ENCODE data around the gene RSPO3. TPM values are rescaled to one million over a fixed set of nuclear protein-coding genes. Genes with fewer than 3 reads are reported as not detected.
A peak's percentile ranks its signal among the peaks of the same experiment; 100 is the strongest.
"Not testable (repeated sequence)": the region's sequence is repeated elsewhere in the genome, so short reads cannot be mapped to it uniquely, and the experiment has no call there.

Gene RSPO3
- total and polyA plus RNA-seq, 4 donors, result 2.5 to 4.0 (median 3.6) TPM

GRCh38 chr6:127083963-127084310, 34.5 kb upstream of the RSPO3 start:
- Histone ChIP-seq H3K4me3 (ENCODE audit: low read depth, low read length) (no peak overlapping the region), H3K27me3 (ENCODE audit: control insufficient read depth, insufficient read depth, low read length) (no peaks in the 10 kb centered on the region), H3K4me1 (ENCODE audit: control insufficient read depth, insufficient read depth, low read length) (no peaks in the 10 kb centered on the region), H3K9me3 (ENCODE audit: control insufficient read depth, insufficient read depth, low read length) (no peaks in the 10 kb centered on the region), H3K27ac (ENCODE audit: low read depth, low read length) (no peak overlapping the region), H3K36me3 (ENCODE audit: control insufficient read depth, insufficient read depth, low read length) (no peaks in the 10 kb centered on the region)
- peak in 1 of 6 donors; percentile 71 for DNase-seq (ENCODE audit: low read depth in 4 of 6, low spot score in 6 of 6)
- 67% methylated on average over 1 of the region's 2 CpGs for WGBS (ENCODE audit: insufficient coverage)

- no CpG with 5 or more reads among the region's 3 CpGs for WGBS (ENCODE audit: insufficient coverage)
- DNase-seq (ENCODE audit: low read depth in 4 of 6, low spot score in 6 of 6), result peak in 1 of 6 donors; percentile 96
Observed at GRCh38 chr6:127085181-127085580, 33.3 kb upstream of the RSPO3 start.

GRCh38 chr6:127090051-127090450, 28.4 kb upstream of the RSPO3 start:
- DNase-seq (ENCODE audit: low read depth in 4 of 6, low spot score in 6 of 6), result no peak
- no peaks in the 10 kb centered on the region for H3K9me3 ChIP-seq (ENCODE audit: control insufficient read depth, insufficient read depth, low read length)
- no peak overlapping the region for H3K4me3 ChIP-seq (ENCODE audit: low read depth, low read length)
- no peaks in the 10 kb centered on the region for H3K4me1 ChIP-seq (ENCODE audit: control insufficient read depth, insufficient read depth, low read length)
- no peaks in the 10 kb centered on the region for H3K27me3 ChIP-seq (ENCODE audit: control insufficient read depth, insufficient read depth, low read length)
- WGBS (ENCODE audit: insufficient coverage), result no CpG with 5 or more reads among the region's 1 CpG
- H3K36me3 ChIP-seq (ENCODE audit: control insufficient read depth, insufficient read depth, low read length), result no peaks in the 10 kb centered on the region
- H3K27ac ChIP-seq (ENCODE audit: low read depth, low read length), result no peak overlapping the region

More at GRCh38 chr6:127085181-127085580, 33.3 kb upstream of the RSPO3 start:
- no peaks in the 10 kb centered on the region for H3K36me3 ChIP-seq (ENCODE audit: control insufficient read depth, insufficient read depth, low read length)
- no peak overlapping the region for H3K27ac ChIP-seq (ENCODE audit: low read depth, low read length)
- H3K9me3 ChIP-seq (ENCODE audit: control insufficient read depth, insufficient read depth, low read length), result no peaks in the 10 kb centered on the region
- H3K4me3 ChIP-seq (ENCODE audit: low read depth, low read length), result no peak overlapping the region
- no peaks in the 10 kb centered on the region for H3K4me1 ChIP-seq (ENCODE audit: control insufficient read depth, insufficient read depth, low read length)
- H3K27me3 ChIP-seq (ENCODE audit: control insufficient read depth, insufficient read depth, low read length), result no peaks in the 10 kb centered on the region

- no peaks in the 10 kb centered on the region for H3K9me3 ChIP-seq (ENCODE audit: control insufficient read depth, insufficient read depth, low read length)
- H3K36me3 ChIP-seq (ENCODE audit: control insufficient read depth, insufficient read depth, low read length), result no peaks in the 10 kb centered on the region
- H3K27me3 ChIP-seq (ENCODE audit: control insufficient read depth, insufficient read depth, low read length), result no peaks in the 10 kb centered on the region
- H3K27ac ChIP-seq (ENCODE audit: low read depth, low read length), result no peak overlapping the region
- no CpG with 5 or more reads among the region's 3 CpGs for WGBS (ENCODE audit: insufficient coverage)
- no peak for DNase-seq (ENCODE audit: low read depth in 4 of 6, low spot score in 6 of 6)
- no peak overlapping the region for H3K4me3 ChIP-seq (ENCODE audit: low read depth, low read length)
- H3K4me1 ChIP-seq (ENCODE audit: control insufficient read depth, insufficient read depth, low read length), result no peaks in the 10 kb centered on the region
Observed at GRCh38 chr6:127092466-127092865, 26.0 kb upstream of the RSPO3 start.

- H3K4me3 ChIP-seq (ENCODE audit: low read depth, low read length), result no peak overlapping the region
- DNase-seq (ENCODE audit: low read depth in 4 of 6, low spot score in 6 of 6), result no peak
- WGBS (ENCODE audit: insufficient coverage), result no CpG with 5 or more reads among the region's 1 CpG
Observed at GRCh38 chr6:127094791-127095190, 23.7 kb upstream of the RSPO3 start.

GRCh38 chr6:127096167-127096566, 22.3 kb upstream of the RSPO3 start:
- H3K27ac ChIP-seq (ENCODE audit: low read depth, low read length), result no peak overlapping the region
- WGBS (ENCODE audit: insufficient coverage), result 96% methylated on average over 4 of the region's 5 CpGs
- H3K4me3 ChIP-seq (ENCODE audit: low read depth, low read length), result no peak overlapping the region
- H3K27me3 ChIP-seq (ENCODE audit: control insufficient read depth, insufficient read depth, low read length), result no peaks in the 10 kb centered on the region
- H3K4me1 ChIP-seq (ENCODE audit: control insufficient read depth, insufficient read depth, low read length), result no peaks in the 10 kb centered on the region
- H3K36me3 ChIP-seq (ENCODE audit: control insufficient read depth, insufficient read depth, low read length), result no peaks in the 10 kb centered on the region
- DNase-seq (ENCODE audit: low read depth in 4 of 6, low spot score in 6 of 6), result no peak
- no peaks in the 10 kb centered on the region for H3K9me3 ChIP-seq (ENCODE audit: control insufficient read depth, insufficient read depth, low read length)

More at GRCh38 chr6:127094791-127095190, 23.7 kb upstream of the RSPO3 start:
- H3K27me3 ChIP-seq (ENCODE audit: control insufficient read depth, insufficient read depth, low read length), result no peaks in the 10 kb centered on the region
- H3K27ac ChIP-seq (ENCODE audit: low read depth, low read length), result no peak overlapping the region
- H3K4me1 ChIP-seq (ENCODE audit: control insufficient read depth, insufficient read depth, low read length), result no peaks in the 10 kb centered on the region
- no peaks in the 10 kb centered on the region for H3K36me3 ChIP-seq (ENCODE audit: control insufficient read depth, insufficient read depth, low read length)
- no peaks in the 10 kb centered on the region for H3K9me3 ChIP-seq (ENCODE audit: control insufficient read depth, insufficient read depth, low read length)

- DNase-seq (ENCODE audit: low read depth in 4 of 6, low spot score in 6 of 6); H3K36me3 ChIP-seq (ENCODE audit: control insufficient read depth, insufficient read depth, low read length); H3K27ac ChIP-seq (ENCODE audit: low read depth, low read length); H3K4me3 ChIP-seq (ENCODE audit: low read depth, low read length); H3K9me3 ChIP-seq (ENCODE audit: control insufficient read depth, insufficient read depth, low read length); H3K4me1 ChIP-seq (ENCODE audit: control insufficient read depth, insufficient read depth, low read length); H3K27me3 ChIP-seq (ENCODE audit: control insufficient read depth, insufficient read depth, low read length): not testable (repeated sequence)
- no CpG with 5 or more reads among the region's 5 CpGs for WGBS (ENCODE audit: insufficient coverage)
Observed at GRCh38 chr6:127097442-127097841, 21.0 kb upstream of the RSPO3 start.

GRCh38 chr6:127100510-127101140, 17.8 kb upstream of the RSPO3 start:
- Histone ChIP-seq H3K27ac (ENCODE audit: low read depth, low read length) (no peak overlapping the region), H3K9me3 (ENCODE audit: control insufficient read depth, insufficient read depth, low read length) (no peaks in the 10 kb centered on the region), H3K4me1 (ENCODE audit: control insufficient read depth, insufficient read depth, low read length) (no peaks in the 10 kb centered on the region), H3K36me3 (ENCODE audit: control insufficient read depth, insufficient read depth, low read length) (no peaks in the 10 kb centered on the region), H3K4me3 (ENCODE audit: low read depth, low read length) (no peak overlapping the region), H3K27me3 (ENCODE audit: control insufficient read depth, insufficient read depth, low read length) (no peaks in the 10 kb centered on the region)
- DNase-seq (ENCODE audit: low read depth in 4 of 6, low spot score in 6 of 6), result peak in 2 of 6 donors; percentile 35 to 41
- no CpG with 5 or more reads among the region's 3 CpGs for WGBS (ENCODE audit: insufficient coverage)

- no peaks in the 10 kb centered on the region for H3K4me1 ChIP-seq (ENCODE audit: control insufficient read depth, insufficient read depth, low read length)
- no peaks in the 10 kb centered on the region for H3K36me3 ChIP-seq (ENCODE audit: control insufficient read depth, insufficient read depth, low read length)
- no peak for DNase-seq (ENCODE audit: low read depth in 4 of 6, low spot score in 6 of 6)
- no peak overlapping the region for H3K27ac ChIP-seq (ENCODE audit: low read depth, low read length)
- no peaks in the 10 kb centered on the region for H3K9me3 ChIP-seq (ENCODE audit: control insufficient read depth, insufficient read depth, low read length)
- no peak overlapping the region for H3K4me3 ChIP-seq (ENCODE audit: low read depth, low read length)
- no peaks in the 10 kb centered on the region for H3K27me3 ChIP-seq (ENCODE audit: control insufficient read depth, insufficient read depth, low read length)
- WGBS (ENCODE audit: insufficient coverage), result no CpG with 5 or more reads among the region's 2 CpGs
Observed at GRCh38 chr6:127102299-127102698, 16.2 kb upstream of the RSPO3 start.

- no peaks in the 10 kb centered on the region for H3K27me3 ChIP-seq (ENCODE audit: control insufficient read depth, insufficient read depth, low read length)
- no CpG with 5 or more reads among the region's 3 CpGs for WGBS (ENCODE audit: insufficient coverage)
- no peak for DNase-seq (ENCODE audit: low read depth in 4 of 6, low spot score in 6 of 6)
Observed at GRCh38 chr6:127102859-127103258, 15.6 kb upstream of the RSPO3 start.

More at GRCh38 chr6:127102859-127103258, 15.6 kb upstream of the RSPO3 start:
- H3K27ac ChIP-seq (ENCODE audit: low read depth, low read length), result no peak overlapping the region
- H3K4me1 ChIP-seq (ENCODE audit: control insufficient read depth, insufficient read depth, low read length), result no peaks in the 10 kb centered on the region
- H3K9me3 ChIP-seq (ENCODE audit: control insufficient read depth, insufficient read depth, low read length), result no peaks in the 10 kb centered on the region
- no peak overlapping the region for H3K4me3 ChIP-seq (ENCODE audit: low read depth, low read length)
- H3K36me3 ChIP-seq (ENCODE audit: control insufficient read depth, insufficient read depth, low read length), result no peaks in the 10 kb centered on the region
